ENCODE results near the gene KLHDC8B.

DNA sequence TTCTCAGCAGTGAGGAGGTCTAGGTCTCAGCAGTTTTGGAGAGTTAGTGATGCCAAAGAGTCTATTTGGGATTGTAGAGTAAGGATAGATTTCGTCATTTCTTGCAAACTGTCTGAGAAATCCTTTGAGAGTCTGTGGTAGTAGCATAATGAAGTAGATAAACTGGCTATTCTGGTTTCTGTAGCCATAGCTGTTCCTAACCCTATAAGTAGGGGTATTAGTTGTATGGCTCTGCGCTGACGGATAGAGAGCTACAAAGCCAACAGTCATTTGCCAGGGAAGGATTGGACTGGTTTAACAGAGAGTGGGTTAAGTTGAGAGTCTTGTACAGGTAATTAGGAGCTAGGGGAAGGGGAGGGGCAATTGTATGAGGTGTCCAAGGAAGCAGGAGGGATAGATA is 50.6 kb downstream of the KLHDC8B start:
- TF ChIP-seq, protein P1, sequence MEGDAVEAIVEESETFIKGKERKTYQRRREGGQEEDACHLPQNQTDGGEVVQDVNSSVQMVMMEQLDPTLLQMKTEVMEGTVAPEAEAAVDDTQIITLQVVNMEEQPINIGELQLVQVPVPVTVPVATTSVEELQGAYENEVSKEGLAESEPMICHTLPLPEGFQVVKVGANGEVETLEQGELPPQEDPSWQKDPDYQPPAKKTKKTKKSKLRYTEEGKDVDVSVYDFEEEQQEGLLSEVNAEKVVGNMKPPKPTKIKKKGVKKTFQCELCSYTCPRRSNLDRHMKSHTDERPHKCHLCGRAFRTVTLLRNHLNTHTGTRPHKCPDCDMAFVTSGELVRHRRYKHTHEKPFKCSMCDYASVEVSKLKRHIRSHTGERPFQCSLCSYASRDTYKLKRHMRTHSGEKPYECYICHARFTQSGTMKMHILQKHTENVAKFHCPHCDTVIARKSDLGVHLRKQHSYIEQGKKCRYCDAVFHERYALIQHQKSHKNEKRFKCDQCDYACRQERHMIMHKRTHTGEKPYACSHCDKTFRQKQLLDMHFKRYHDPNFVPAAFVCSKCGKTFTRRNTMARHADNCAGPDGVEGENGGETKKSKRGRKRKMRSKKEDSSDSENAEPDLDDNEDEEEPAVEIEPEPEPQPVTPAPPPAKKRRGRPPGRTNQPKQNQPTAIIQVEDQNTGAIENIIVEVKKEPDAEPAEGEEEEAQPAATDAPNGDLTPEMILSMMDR (IDR thresholded peaks at IDR 0.05) = no peak
- no peak for TF ChIP-seq POLR2A (IDR thresholded peaks at IDR 0.05)
